Mononuclear cell (primary cell): Measurements from ENCODE around the gene MMD. TPM values are rescaled to one million over a fixed set of nuclear protein-coding genes. Genes with fewer than 3 reads are reported as not detected.

Experiments
- total RNA-seq: library from RNA; depleted of rRNA; stranded (reverse); fragments of >200 nt; gene quantifications from one replicate; pipeline ENCODE4 v1.2.3, GENCODE V29; 2012

Gene MMD
- total RNA-seq, 1 donor: 82.8 TPM

Other genes starting within 250 kb of the MMD start
- gene HLF, start 156.9 kb downstream of the MMD start, total RNA-seq: 1.7 TPM
- not detected for gene SMIM36, start 89.6 kb upstream of the MMD start, total RNA-seq